GM12892 (cell line): ENCODE data around the gene RLN1.

Experiments used
- POLR2A ChIP-seq: IDR thresholded peaks from 2 replicates; pipeline ENCODE4 v1.6.1; 2011; ENCODE audit warnings: low read depth, low read length, control low read depth
- POLR2AphosphoS5 ChIP-seq: IDR thresholded peaks from 2 replicates; pipeline ENCODE4 v1.6.1; 2011; ENCODE audit warnings: low read depth, low read length, control low read depth
- TAF1 ChIP-seq: IDR thresholded peaks from 2 replicates; pipeline ENCODE4 v1.6.1; 2011; ENCODE audit warnings: low read depth, mild to moderate bottlenecking, control low read depth, low read length, borderline replicate concordance

DNA sequence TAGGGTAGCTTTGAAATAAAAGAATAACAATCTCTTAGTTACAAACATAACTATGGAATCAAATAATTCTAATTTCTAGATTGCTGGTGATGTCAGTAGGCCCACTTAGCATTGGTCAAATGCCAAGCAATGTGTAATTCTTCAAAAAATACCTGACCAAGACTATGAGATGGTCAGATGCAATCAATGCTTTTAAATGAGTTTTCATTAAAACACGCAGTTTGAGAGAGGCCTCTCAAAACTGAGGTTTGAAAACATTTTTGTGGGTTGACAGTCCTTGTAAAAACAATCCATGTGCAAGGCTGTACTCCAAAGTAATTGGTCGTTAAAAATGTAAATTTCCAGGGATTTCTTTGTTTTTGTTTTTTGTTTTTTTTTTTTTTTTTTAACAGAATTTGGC lies 33.9 kb downstream of the RLN1 start:
- TF ChIP-seq POLR2AphosphoS5 (no peak), POLR2A (no peak), TAF1 (no peak)
